Neuronal stem cell (in vitro differentiated cells): ENCODE measurements around the gene RAB40C.

Experiments used
- DNase-seq: peaks from one replicate; pipeline ENCODE4 v3.0.0-alpha.2; 2013; ENCODE audit warnings: low spot score
- H2AFZ ChIP-seq: one replicate; pipeline ENCODE4 v1.6.1; 2013; ENCODE audit warnings: mild to moderate bottlenecking, low read length, inconsistent platforms
- H2AK5ac ChIP-seq: 2 replicates; pipeline ENCODE4 v1.6.1; 2013; ENCODE audit warnings: low read depth, mild to moderate bottlenecking, inconsistent platforms, low read length, moderate library complexity, mixed read lengths
- H2BK120ac ChIP-seq: 2 replicates; pipeline ENCODE4 v1.6.1; 2013; ENCODE audit warnings: low read depth, mild to moderate bottlenecking, inconsistent platforms, low read length, moderate library complexity, mixed read lengths
- H2BK12ac ChIP-seq: one replicate; pipeline ENCODE4 v1.6.1; 2013; ENCODE audit warnings: low read length, inconsistent platforms
- H2BK15ac ChIP-seq: 2 replicates; pipeline ENCODE4 v1.6.1; 2013; ENCODE audit warnings: mild to moderate bottlenecking, low read length, inconsistent platforms, mixed read lengths
- H2BK5ac ChIP-seq: one replicate; pipeline ENCODE4 v1.6.1; 2013; ENCODE audit warnings: inconsistent platforms, mild to moderate bottlenecking, low read length, moderate library complexity
- H3K14ac ChIP-seq: one replicate; pipeline ENCODE4 v1.6.1; 2013; ENCODE audit warnings: low read length, inconsistent platforms
- H3K18ac ChIP-seq: 2 replicates; pipeline ENCODE4 v1.6.1; 2013; ENCODE audit warnings: low read length, inconsistent platforms
- H3K23ac ChIP-seq: 2 replicates; pipeline ENCODE4 v1.6.1; 2013; ENCODE audit warnings: low read depth, mild to moderate bottlenecking, mixed read lengths, low read length, inconsistent platforms; ENCODE audit not compliant: poor library complexity
- H3K27ac ChIP-seq: replicated peaks from 3 replicates; pipeline ENCODE4 v1.5.1; 2013; ENCODE audit warnings: low read length, inconsistent platforms
- H3K27me3 ChIP-seq, 3 experiments: 2 replicates each; pipeline ENCODE4 v1.6.1; 2013; ENCODE audit warnings: low read length in 3 of 3, mild to moderate bottlenecking in 2 of 3, inconsistent platforms in 1 of 3, low read depth in 1 of 3, mixed read lengths in 1 of 3, moderate library complexity in 1 of 3; ENCODE audit not compliant: control insufficient read depth in 3 of 3, insufficient read depth in 3 of 3
- H3K36me3 ChIP-seq, 2 donors: replicated peaks in 1 of 2; 2 replicates each; pipeline ENCODE4 v1.6.1; 2013; ENCODE audit warnings: low read length in 2 of 2; ENCODE audit not compliant: control insufficient read depth in 2 of 2, insufficient read depth in 2 of 2
- H3K4ac ChIP-seq: 2 replicates; pipeline ENCODE4 v1.6.1; 2013; ENCODE audit warnings: inconsistent platforms, mild to moderate bottlenecking, low read length, moderate library complexity
- H3K4me1 ChIP-seq, 2 donors: 1 replicate in 1 of 2; 2 replicates in 1 of 2; pipeline ENCODE4 v1.6.1; 2013; ENCODE audit warnings: low read length in 2 of 2, low read depth in 1 of 2; ENCODE audit not compliant: control insufficient read depth in 2 of 2, insufficient read depth in 1 of 2
- H3K4me2 ChIP-seq: one replicate; pipeline ENCODE4 v1.6.1; 2013; ENCODE audit warnings: mild to moderate bottlenecking, low read length, inconsistent platforms; ENCODE audit not compliant: insufficient read depth, poor library complexity, severe bottlenecking
- H3K4me3 ChIP-seq, 2 donors: 2 replicates each; pipeline ENCODE4 v1.5.1; 2013; ENCODE audit warnings: low read length in 2 of 2, mild to moderate bottlenecking in 2 of 2, inconsistent platforms in 1 of 2, moderate library complexity in 1 of 2
- H3K79me1 ChIP-seq: one replicate; pipeline ENCODE4 v1.6.1; 2013; ENCODE audit warnings: low read depth, mild to moderate bottlenecking, inconsistent platforms, low read length, moderate library complexity
- H3K9ac ChIP-seq: one replicate; pipeline ENCODE4 v1.6.1; 2013; ENCODE audit warnings: mild to moderate bottlenecking, low read depth, low read length, inconsistent platforms; ENCODE audit not compliant: poor library complexity
- H3K9me3 ChIP-seq, 2 donors: replicated peaks in 1 of 2; 2 replicates each; pipeline versions ENCODE3 to v1.6.1; 2013; ENCODE audit warnings: low read length in 2 of 2, mild to moderate bottlenecking in 2 of 2, inconsistent platforms in 1 of 2, low read depth in 1 of 2, mixed read lengths in 1 of 2, moderate library complexity in 1 of 2; ENCODE audit not compliant: control insufficient read depth in 2 of 2, insufficient read depth in 1 of 2
- H4K8ac ChIP-seq: one replicate; pipeline ENCODE4 v1.6.1; 2013; ENCODE audit warnings: low read depth, mild to moderate bottlenecking, inconsistent platforms, low read length, moderate library complexity
- H4K91ac ChIP-seq: one replicate; pipeline ENCODE4 v1.6.1; 2013; ENCODE audit warnings: low read length, low read depth, mild to moderate bottlenecking, inconsistent platforms; ENCODE audit not compliant: poor library complexity
- WGBS, 2 donors: extraction: QIAGEN DNeasy Blood & Tissue Kit; methylation state at CpG; one replicate each; pipeline ENCODE4 v1.1.7; 2013; ENCODE audit warnings: missing lambda C conversion rate in 2 of 2, mixed read lengths in 1 of 2; ENCODE audit not compliant: insufficient read length in 2 of 2, insufficient replicate concordance in 1 of 2; ENCODE audit errors: extremely low coverage in 2 of 2; 5-methylcytosine and 5-hydroxymethylcytosine counted together

The RAB40C gene

GRCh38 chr16:567373-568256, 22.3 kb upstream of the RAB40C start:
- Histone ChIP-seq H3K4me2 (no peak overlapping the region), H4K8ac (peak overlapping the region; percentile 17), H3K9ac (no peak overlapping the region), H3K4ac (no peak overlapping the region), H3K27ac (no peak overlapping the region), H3K27me3 (peaks cover 0 to 9% (median 0%) of the 10 kb centered on the region in 3 experiments), H2AK5ac (peak overlapping the region; percentile 81), H3K4me3 (no peak overlapping the region), H2BK5ac (peak overlapping the region; percentile 60), H3K36me3 (peaks cover 8 to 9% of the 10 kb centered on the region in 2 donors), H3K4me1 (peaks cover 6 to 32% of the 10 kb centered on the region in 2 donors), H3K23ac (peak overlapping the region; percentile 85), H3K18ac (no peak overlapping the region), H4K91ac (no peak overlapping the region), H3K9me3 (no peaks in the 10 kb centered on the region), H2AFZ (no peak overlapping the region), H2BK120ac (peak overlapping the region; percentile 61), H3K79me1 (peaks cover 16% of the 10 kb centered on the region), H3K14ac (no peak overlapping the region), H2BK12ac (peak overlapping the region; percentile 58), H2BK15ac (peak overlapping the region; percentile 49)
- WGBS, 2 donors = no CpG with 5 or more reads among the region's 35 CpGs
- DNase-seq = no peak

- peak overlapping the region; percentile 50 for H4K8ac ChIP-seq
- no peak overlapping the region for H3K4me2 ChIP-seq
- H3K9ac ChIP-seq = no peak overlapping the region
- peaks cover 8 to 10% of the 10 kb centered on the region in 2 donors for H3K36me3 ChIP-seq
- H4K91ac ChIP-seq = no peak overlapping the region
- H3K27ac ChIP-seq = no peak overlapping the region
- peak overlapping the region; percentile 99 for H2AFZ ChIP-seq
- peaks cover 22% of the 10 kb centered on the region for H3K79me1 ChIP-seq
- H2AK5ac ChIP-seq = peak overlapping the region; percentile 98
- peaks cover 6 to 32% of the 10 kb centered on the region in 2 donors for H3K4me1 ChIP-seq
- H3K27me3 ChIP-seq = no peaks in the 10 kb centered on the region
- no peak for DNase-seq
- peak overlapping the region; percentile 97 for H3K18ac ChIP-seq
- peak overlapping the region; percentile 85 for H3K23ac ChIP-seq
- no peak overlapping the region for H2BK120ac ChIP-seq
- no CpG with 5 or more reads among the region's 11 CpGs for WGBS, 2 donors
- peak overlapping the region; percentile 87 for H2BK5ac ChIP-seq
- H3K4me3 ChIP-seq = peak overlapping the region in 1 of 2 donors; percentile 71
- no peak overlapping the region for H3K4ac ChIP-seq
- no peak overlapping the region for H2BK12ac ChIP-seq
- H3K9me3 ChIP-seq = no peaks in the 10 kb centered on the region
- H3K14ac ChIP-seq = no peak overlapping the region
- H2BK15ac ChIP-seq = peak overlapping the region; percentile 94
Observed at GRCh38 chr16:568401-569258, 21.2 kb upstream of the RAB40C start.

GRCh38 chr16:569445-570254, 20.2 kb upstream of the RAB40C start, which contains the start of gene PIGQ:
PIGQ (plus strand) TSS chr16:569968; CDS start chr16:574075, 4,107 bp downstream.
- H2BK5ac ChIP-seq = peak within 1 kb of the TSS; percentile 87
- peak within 1 kb of the TSS; percentile 71 to 98 for H3K4me3 ChIP-seq
- peak within 1 kb of the TSS; percentile 99 for H2AFZ ChIP-seq
- no peaks in the 10 kb centered on the region for H3K27me3 ChIP-seq
- peaks cover 6 to 32% of the 10 kb centered on the region in 2 donors for H3K4me1 ChIP-seq
- H3K36me3 ChIP-seq = peaks cover 14 to 20% of the 10 kb centered on the region in 2 donors
- H4K91ac ChIP-seq = no peak within 1 kb of the TSS
- H3K18ac ChIP-seq = peak within 1 kb of the TSS; percentile 97
- peak within 1 kb of the TSS; percentile 65 for H4K8ac ChIP-seq
- peak; percentile 74 for DNase-seq
- H2BK12ac ChIP-seq = no peak within 1 kb of the TSS
- peak within 1 kb of the TSS; percentile 75 for H2BK15ac ChIP-seq
- H2BK120ac ChIP-seq = no peak within 1 kb of the TSS
- H3K14ac ChIP-seq = peak within 1 kb of the TSS; percentile 71
- H2AK5ac ChIP-seq = peak within 1 kb of the TSS; percentile 98
- WGBS, 2 donors = no CpG with 5 or more reads among the region's 87 CpGs
- peak within 1 kb of the TSS; percentile 83 for H3K9ac ChIP-seq
- H3K4me2 ChIP-seq = peak within 1 kb of the TSS; percentile 73
- peak within 1 kb of the TSS; percentile 89 for H3K4ac ChIP-seq
- peak within 1 kb of the TSS; percentile 85 for H3K23ac ChIP-seq
- H3K9me3 ChIP-seq = no peaks in the 10 kb centered on the region
- peak within 1 kb of the TSS; percentile 29 for H3K27ac ChIP-seq
- peaks cover 25% of the 10 kb centered on the region for H3K79me1 ChIP-seq
